Measurements from ENCODE around the gene ATP1A3.

Gene ATP1A3

DNA sequence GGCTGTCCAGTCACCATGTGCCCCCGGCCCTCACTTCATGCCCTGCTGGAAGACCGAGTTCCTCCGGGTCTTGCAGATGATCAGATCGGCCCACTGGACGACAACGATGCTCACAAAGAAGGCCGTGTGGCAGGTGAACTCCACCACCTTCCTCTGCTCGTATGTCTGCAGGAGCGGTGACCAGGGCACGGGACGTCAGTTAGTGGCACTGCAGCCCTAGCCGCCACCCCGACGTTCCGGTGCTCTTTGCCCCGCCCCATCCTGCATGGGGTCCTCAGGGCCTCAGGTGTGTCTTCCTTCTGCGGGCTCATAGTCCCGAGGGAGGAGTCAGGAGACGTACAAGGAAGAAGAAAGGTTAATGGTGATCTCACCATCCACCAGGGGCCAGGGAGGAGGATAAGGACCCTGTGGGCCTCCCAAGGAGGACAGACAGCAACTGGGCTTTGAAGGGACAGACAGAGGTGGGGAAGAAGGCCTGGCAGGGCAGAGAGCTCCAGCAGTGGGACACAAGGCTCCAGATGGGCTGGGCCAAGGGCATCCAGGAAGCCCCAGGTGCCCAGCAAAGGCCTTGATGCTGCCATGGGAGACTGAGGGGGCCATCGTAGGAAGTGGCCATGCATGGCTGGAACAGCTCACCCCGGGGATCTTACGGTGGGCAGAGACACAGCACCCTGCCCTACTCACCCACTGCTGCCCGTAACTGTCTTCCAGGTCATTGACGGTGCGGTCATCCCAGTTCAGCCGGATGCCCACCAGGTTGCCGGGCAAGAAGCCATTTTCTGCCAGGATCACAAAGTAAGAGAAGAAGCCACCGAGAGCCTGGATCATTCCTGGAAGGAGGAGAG, 25.1 kb downstream of the ATP1A3 start:
- in situ Hi-C loops (cut with HindIII; ENCODE audit: low pct_ligation_motif_present, low sequenced_read_pairs), result no loop called here
- Histone ChIP-seq H3K27ac (no peak overlapping the region), H3K36me3 (replicated peaks) (no peaks in the 10 kb centered on the region), H3K27me3 (replicated peaks) (peaks cover 2% of the 10 kb centered on the region), H3K4me3 (ENCODE audit: low read depth, low read length) (no peak overlapping the region)
- DNase-seq, result no peak
- TF ChIP-seq CTCF (IDR thresholded peaks at IDR 0.05; ENCODE audit: low read depth, low read length, missing control alignments), result no peak

GRCh38 chr19:41967054-41967783, 26.8 kb downstream of the ATP1A3 start:
- Histone ChIP-seq H3K27ac (no peak overlapping the region), H3K4me3 (ENCODE audit: low read depth, low read length) (no peak overlapping the region), H3K27me3 (replicated peaks) (peaks cover 2% of the 10 kb centered on the region), H3K36me3 (replicated peaks) (no peaks in the 10 kb centered on the region)
- no peak for TF ChIP-seq CTCF (IDR thresholded peaks at IDR 0.05; ENCODE audit: low read depth, low read length, missing control alignments)
- in situ Hi-C loops (cut with HindIII; ENCODE audit: low pct_ligation_motif_present, low sequenced_read_pairs), result no loop called here
- no peak for DNase-seq

GRCh38 chr19:41965106-41965505, 28.9 kb downstream of the ATP1A3 start:
- TF ChIP-seq CTCF (IDR thresholded peaks at IDR 0.05; ENCODE audit: low read depth, low read length, missing control alignments), result no peak
- in situ Hi-C loops (cut with HindIII; ENCODE audit: low pct_ligation_motif_present, low sequenced_read_pairs), result no loop called here
- no peak overlapping the region for H3K4me3 ChIP-seq (ENCODE audit: low read depth, low read length)
- H3K36me3 ChIP-seq (replicated peaks), result no peaks in the 10 kb centered on the region
- DNase-seq, result no peak
- H3K27me3 ChIP-seq (replicated peaks), result peaks cover 2% of the 10 kb centered on the region
- H3K27ac ChIP-seq, result no peak overlapping the region

DNA sequence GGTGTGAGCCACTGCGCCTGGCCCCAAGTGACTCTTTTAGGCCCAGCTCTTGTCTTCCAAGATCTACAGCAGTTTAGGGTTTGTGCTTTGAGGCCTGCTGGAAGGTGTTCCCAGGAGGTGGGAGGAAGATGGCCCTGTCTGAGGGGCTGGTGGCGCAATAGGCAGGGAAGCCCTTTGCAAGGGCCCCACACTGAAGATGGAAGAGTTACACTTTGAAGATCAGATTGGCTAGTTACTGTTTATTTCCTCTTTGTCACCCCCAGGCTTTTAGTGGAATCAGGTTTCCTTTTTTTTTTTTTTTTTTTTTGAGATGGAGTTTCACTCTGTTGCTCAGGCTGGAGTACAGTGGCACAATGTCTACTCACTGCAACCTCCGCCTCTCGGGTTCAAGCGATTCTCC, 33.1 kb downstream of the ATP1A3 start:
- no peak for DNase-seq
- Histone ChIP-seq H3K4me3 (ENCODE audit: low read depth, low read length) (no peak overlapping the region), H3K36me3 (replicated peaks) (peaks cover 10% of the 10 kb centered on the region), H3K27ac (no peak overlapping the region), H3K27me3 (replicated peaks) (peaks cover under 1% of the 10 kb centered on the region)
- in situ Hi-C loops (cut with HindIII; ENCODE audit: low pct_ligation_motif_present, low sequenced_read_pairs), result no loop called here
- no peak for TF ChIP-seq CTCF (IDR thresholded peaks at IDR 0.05; ENCODE audit: low read depth, low read length, missing control alignments)

DNA sequence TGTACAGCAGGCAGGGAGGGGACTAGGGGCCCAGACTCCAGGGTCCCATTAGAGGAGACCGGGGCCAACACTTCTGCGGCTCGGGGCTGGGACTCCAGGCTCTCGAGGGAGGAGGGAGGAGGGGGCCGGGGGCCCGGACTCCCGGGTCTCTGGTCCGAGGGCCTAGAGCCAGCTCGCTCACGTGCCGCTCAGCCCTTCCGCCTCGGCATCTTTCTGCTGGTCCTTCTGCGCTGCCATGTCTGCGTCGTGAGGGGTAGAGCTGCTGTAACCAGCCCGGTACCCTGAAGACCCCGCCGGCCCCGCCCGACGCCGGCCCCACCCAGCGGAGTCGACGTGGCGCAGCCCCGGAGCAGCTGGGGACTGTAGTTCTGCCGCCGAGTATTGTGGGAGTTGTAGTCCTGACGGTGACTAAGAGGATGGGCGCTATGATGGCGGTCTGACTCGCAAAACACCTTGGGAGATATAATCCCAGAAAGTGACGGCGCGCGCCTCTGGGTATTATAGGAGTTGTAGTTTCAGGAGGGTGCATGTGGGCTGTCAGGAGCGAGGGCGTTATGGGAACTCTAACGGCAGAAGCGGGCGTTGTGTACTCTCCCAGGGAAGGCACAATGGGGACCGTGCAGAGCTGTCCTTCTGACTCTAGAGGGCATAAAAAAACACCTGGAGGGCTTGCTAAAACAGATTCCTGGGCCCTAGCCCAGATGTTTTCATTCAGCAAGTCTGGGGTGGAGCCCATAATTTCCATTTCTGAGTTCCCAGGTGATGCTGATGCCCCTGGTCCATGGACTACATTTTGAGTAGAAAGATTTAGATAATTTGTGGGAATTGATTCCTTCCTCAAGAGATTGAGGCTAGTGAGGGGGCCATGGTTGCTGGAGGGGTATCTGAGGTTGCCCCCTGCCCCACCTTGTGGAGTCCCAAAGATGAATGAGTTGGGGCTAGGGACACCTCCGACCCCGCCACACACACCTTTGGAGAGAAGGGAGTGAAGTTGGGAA, 34.7 kb downstream of the ATP1A3 start, which contains the start of gene RABAC1:
RABAC1 (minus strand) TSS at position 266 of the 998 bp plus-strand sequence; CDS start at position 237, 29 bp downstream.
- no peaks in the 10 kb centered on the region for H3K27me3 ChIP-seq (replicated peaks)
- peak; percentile 89 for DNase-seq
- peaks cover 15% of the 10 kb centered on the region for H3K36me3 ChIP-seq (replicated peaks)
- peak; percentile 41 for TF ChIP-seq CTCF (IDR thresholded peaks at IDR 0.05; ENCODE audit: low read depth, low read length, missing control alignments)
- in situ Hi-C loops (cut with HindIII; ENCODE audit: low pct_ligation_motif_present, low sequenced_read_pairs), result no loop called here
- peak within 1 kb of the TSS; percentile 90 for H3K4me3 ChIP-seq (ENCODE audit: low read depth, low read length)
- H3K27ac ChIP-seq, result peak within 1 kb of the TSS; percentile 89
